A673 (cell line): ENCODE measurements around the gene CAMK1D. TPM values are rescaled to one million over a fixed set of nuclear protein-coding genes. Genes with fewer than 3 reads are reported as not detected.

ENCODE experiments used
- BruUV-seq: library from RNA; stranded (reverse); fragments of 400-500 nt; replicated peaks from 2 replicates; lab custom pipeline; 2021; lab: Mats Ljungman, UMichigan
- CTCF ChIA-PET: fragments of 300-600 bp; sonication (Branson Sonifier 250); formaldehyde crosslinking; loops from one replicate; lab custom pipeline; 2022; ENCODE audit warnings: antibody characterized with exemption; lab: Charles Lee
- POLR2A ChIA-PET: fragments of 300-600 bp; sonication (Branson Sonifier 250); formaldehyde crosslinking; loops from one replicate; lab custom pipeline; 2022; ENCODE audit warnings: antibody characterized with exemption; ENCODE audit not compliant: low non-redundant PET; lab: Charles Lee
- DNase-seq: peaks from one replicate; pipeline ENCODE4 v3.0.0-alpha.2; 2015; ENCODE audit warnings: low spot score
- H3K27ac ChIP-seq: fragments of 200-600 bp; sonication (generic); 2 replicates; pipeline ENCODE4 v1.5.1; 2016; ENCODE audit warnings: mixed run types, low read depth, mild to moderate bottlenecking, mixed read lengths, antibody characterized with exemption, low read length; ENCODE audit not compliant: poor library complexity, severe bottlenecking
- H3K27me3 ChIP-seq: fragments of 200-600 bp; sonication (generic); replicated peaks from 2 replicates; pipeline ENCODE4 v1.6.1; 2017; ENCODE audit warnings: mixed run types, low read depth, mild to moderate bottlenecking, mixed read lengths, antibody characterized with exemption, low read length; ENCODE audit not compliant: insufficient read depth, poor library complexity
- H3K36me3 ChIP-seq: fragments of 200-600 bp; sonication (generic); 2 replicates; pipeline ENCODE4 v1.6.1; 2016; ENCODE audit warnings: mixed run types, mild to moderate bottlenecking, mixed read lengths, antibody characterized with exemption, low read length; ENCODE audit not compliant: insufficient read depth, poor library complexity, severe bottlenecking
- H3K4me1 ChIP-seq: fragments of 200-600 bp; sonication (generic); 2 replicates; pipeline ENCODE4 v1.6.1; 2017; ENCODE audit warnings: mixed run types, mild to moderate bottlenecking, mixed read lengths, antibody characterized with exemption, low read length; ENCODE audit not compliant: insufficient read depth, poor library complexity, severe bottlenecking
- H3K4me3 ChIP-seq: fragments of 200-600 bp; sonication (generic); 2 replicates; pipeline ENCODE4 v1.5.1; 2016; ENCODE audit warnings: low read depth, mixed run types, mild to moderate bottlenecking, mixed read lengths, low read length; ENCODE audit not compliant: poor library complexity, severe bottlenecking
- H3K9me3 ChIP-seq: fragments of 200-600 bp; sonication (generic); 2 replicates; pipeline ENCODE4 v1.6.1; 2016; ENCODE audit warnings: mixed run types, low read depth, mild to moderate bottlenecking, mixed read lengths, antibody characterized with exemption, low read length; ENCODE audit not compliant: poor library complexity, severe bottlenecking
- EZH2 ChIP-seq: fragments of 200-600 bp; sonication (generic); IDR thresholded peaks from 2 replicates; pipeline ENCODE4 v1.6.1; 2017; ENCODE audit warnings: borderline replicate concordance, low read depth, mild to moderate bottlenecking, mixed read lengths, antibody characterized with exemption, low read length; ENCODE audit not compliant: poor library complexity, severe bottlenecking
- intact Hi-C: fragments of 100-400 bp; cut with micrococcal nuclease; formaldehyde crosslinking; loops from one replicate; pipeline ENCODE4 v1.10.0; 2022; ENCODE audit not compliant: unreplicated experiment
- total RNA-seq: library from RNA; stranded (reverse); gene quantifications from 2 replicates; pipeline ENCODE4 v1.2.3, GENCODE V29; 2021
- TF ChIP-seq, protein P1 (sequence below): fragments of 300-800, 200-600 bp; sonication (generic); conservative IDR thresholded peaks from 2 replicates; pipeline ENCODE4 v1.5.1; 2017; ENCODE audit warnings: low read depth, mild to moderate bottlenecking, antibody characterized with exemption, low read length, moderate library complexity, mixed read lengths

CAMK1D gene
- total RNA-seq, 1 experiment from 2014 or later: 23.7 TPM

DNA sequence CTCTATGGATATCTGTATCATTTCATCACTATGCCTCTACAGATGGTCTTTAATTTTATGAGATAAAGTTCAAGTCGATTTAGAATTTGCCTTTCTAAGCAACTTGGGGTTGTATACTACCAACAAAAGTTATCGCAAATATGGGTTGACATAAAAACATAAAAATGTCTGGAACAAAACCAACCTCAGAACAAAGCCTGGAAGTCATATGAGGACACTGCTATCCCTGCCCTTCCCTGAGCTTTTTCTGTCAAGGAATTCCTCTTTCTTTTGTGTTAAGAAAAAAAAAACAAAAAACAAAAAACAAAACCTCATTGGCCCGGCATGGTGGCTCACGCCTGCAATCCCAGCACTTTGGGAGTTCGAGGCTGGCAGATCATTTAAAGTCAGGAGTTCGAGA is 319.3 kb downstream of the CAMK1D start:
- Histone ChIP-seq H3K4me3 (no peak overlapping the region), H3K9me3 (no peaks in the 10 kb centered on the region), H3K27ac (no peak overlapping the region), H3K27me3 (no peaks in the 10 kb centered on the region), H3K36me3 (no peaks in the 10 kb centered on the region), H3K4me1 (peaks cover 6% of the 10 kb centered on the region)
- intact Hi-C loops: no loop called here
- DNase-seq: no peak
- POLR2A ChIA-PET: no interaction called here
- CTCF ChIA-PET: no interaction called here
- TF ChIP-seq, protein P1, sequence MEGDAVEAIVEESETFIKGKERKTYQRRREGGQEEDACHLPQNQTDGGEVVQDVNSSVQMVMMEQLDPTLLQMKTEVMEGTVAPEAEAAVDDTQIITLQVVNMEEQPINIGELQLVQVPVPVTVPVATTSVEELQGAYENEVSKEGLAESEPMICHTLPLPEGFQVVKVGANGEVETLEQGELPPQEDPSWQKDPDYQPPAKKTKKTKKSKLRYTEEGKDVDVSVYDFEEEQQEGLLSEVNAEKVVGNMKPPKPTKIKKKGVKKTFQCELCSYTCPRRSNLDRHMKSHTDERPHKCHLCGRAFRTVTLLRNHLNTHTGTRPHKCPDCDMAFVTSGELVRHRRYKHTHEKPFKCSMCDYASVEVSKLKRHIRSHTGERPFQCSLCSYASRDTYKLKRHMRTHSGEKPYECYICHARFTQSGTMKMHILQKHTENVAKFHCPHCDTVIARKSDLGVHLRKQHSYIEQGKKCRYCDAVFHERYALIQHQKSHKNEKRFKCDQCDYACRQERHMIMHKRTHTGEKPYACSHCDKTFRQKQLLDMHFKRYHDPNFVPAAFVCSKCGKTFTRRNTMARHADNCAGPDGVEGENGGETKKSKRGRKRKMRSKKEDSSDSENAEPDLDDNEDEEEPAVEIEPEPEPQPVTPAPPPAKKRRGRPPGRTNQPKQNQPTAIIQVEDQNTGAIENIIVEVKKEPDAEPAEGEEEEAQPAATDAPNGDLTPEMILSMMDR: no peak
- no peak for TF ChIP-seq EZH2
- BruUV-seq: no TSS peak

DNA sequence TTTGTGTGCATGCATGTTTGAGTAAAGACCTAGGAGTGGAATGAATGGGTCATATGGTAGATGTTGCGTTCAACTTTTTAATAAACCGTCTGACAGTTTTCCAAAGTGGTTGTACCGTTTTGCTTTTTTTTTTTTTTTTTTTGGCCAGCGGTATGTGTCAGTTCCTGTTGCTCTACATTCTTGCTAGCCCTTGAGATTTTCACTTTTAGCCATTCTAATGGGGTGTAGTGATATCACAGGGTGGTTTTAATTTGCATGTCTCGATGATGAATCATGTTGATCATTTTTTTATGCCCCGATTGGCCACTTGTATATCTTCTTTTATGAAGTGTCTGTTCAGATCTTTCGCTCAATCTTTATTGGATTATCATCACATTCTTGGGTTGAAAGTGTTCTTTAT is 320.7 kb downstream of the CAMK1D start:
- no TSS peak for BruUV-seq
- no peaks in the 10 kb centered on the region for H3K27me3 ChIP-seq
- no peaks in the 10 kb centered on the region for H3K36me3 ChIP-seq
- H3K4me3 ChIP-seq: no peak overlapping the region
- DNase-seq: no peak
- ChIA-PET CTCF (no interaction called here), POLR2A (no interaction called here)
- no peaks in the 10 kb centered on the region for H3K4me1 ChIP-seq
- H3K27ac ChIP-seq: no peak overlapping the region
- TF ChIP-seq, protein P1: no peak
- TF ChIP-seq EZH2: no peak
- intact Hi-C loops: no loop called here
- H3K9me3 ChIP-seq: no peaks in the 10 kb centered on the region

DNA sequence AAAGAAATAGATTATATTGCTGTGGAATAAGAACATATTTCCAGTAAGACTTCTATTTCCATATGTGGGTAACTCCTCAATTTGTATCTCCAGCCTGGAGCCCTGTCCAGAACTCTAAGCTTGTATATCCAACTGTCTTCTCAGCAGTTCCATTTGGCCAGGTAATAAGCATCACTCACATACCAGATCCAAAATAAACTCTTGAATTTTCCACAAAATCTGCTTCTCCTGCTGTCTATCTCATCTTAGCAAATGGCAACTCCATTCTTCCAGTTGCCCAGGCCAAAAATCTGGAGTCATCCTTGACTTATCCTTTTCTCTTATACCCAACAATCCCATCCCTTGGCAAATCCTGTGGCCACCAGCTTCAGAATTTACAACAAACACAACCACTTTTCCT is 325.8 kb downstream of the CAMK1D start:
- ChIA-PET POLR2A (no interaction called here), CTCF (no interaction called here)
- Histone ChIP-seq H3K9me3 (no peaks in the 10 kb centered on the region), H3K27ac (no peak overlapping the region), H3K36me3 (no peaks in the 10 kb centered on the region), H3K4me3 (no peak overlapping the region), H3K27me3 (no peaks in the 10 kb centered on the region), H3K4me1 (no peaks in the 10 kb centered on the region)
- no TSS peak for BruUV-seq
- intact Hi-C loops: no loop called here
- DNase-seq: no peak
- TF ChIP-seq, protein P1: no peak
- no peak for TF ChIP-seq EZH2
